ENCODE data around the gene ISCU. TPM values are rescaled to one million over a fixed set of nuclear protein-coding genes. Genes with fewer than 3 reads are reported as not detected.

Gene ISCU
- polyA plus RNA-seq, 1 donor = 98.7 TPM

- no peak for DNase-seq (ENCODE audit: low read depth)
Observed at GRCh38 chr12:108603743-108604142, 41.3 kb downstream of the ISCU start.

GRCh38 chr12:108604208-108604941, 42.0 kb downstream of the ISCU start:
- no peak for DNase-seq (ENCODE audit: low read depth)

GRCh38 chr12:108605000-108605689, 42.7 kb downstream of the ISCU start:
- no peak for DNase-seq (ENCODE audit: low read depth)

- DNase-seq (ENCODE audit: low read depth) = no peak
Observed at GRCh38 chr12:108605690-108606406, 43.5 kb downstream of the ISCU start.

GRCh38 chr12:108606492-108606891, 44.1 kb downstream of the ISCU start:
- no peak for DNase-seq (ENCODE audit: low read depth)

GRCh38 chr12:108607981-108608600, 45.7 kb downstream of the ISCU start:
- no peak for DNase-seq (ENCODE audit: low read depth)

- DNase-seq (ENCODE audit: low read depth) = no peak
Observed at GRCh38 chr12:108608616-108609015, 46.2 kb downstream of the ISCU start.

- peak; percentile 90 for DNase-seq (ENCODE audit: low read depth)
Observed at GRCh38 chr12:108609537-108610335, 47.3 kb downstream of the ISCU start.

- DNase-seq (ENCODE audit: low read depth) = no peak
Observed at GRCh38 chr12:108610336-108610815, 48.0 kb downstream of the ISCU start.

- DNase-seq (ENCODE audit: low read depth) = no peak
Observed at GRCh38 chr12:108610856-108611605, 48.6 kb downstream of the ISCU start.

- DNase-seq (ENCODE audit: low read depth) = no peak
Observed at GRCh38 chr12:108611884-108612415, 49.6 kb downstream of the ISCU start.

GRCh38 chr12:108612788-108613282, 50.4 kb downstream of the ISCU start:
- DNase-seq (ENCODE audit: low read depth) = no peak

- DNase-seq (ENCODE audit: low read depth) = no peak
Observed at GRCh38 chr12:108613548-108613947, 51.2 kb downstream of the ISCU start.

GRCh38 chr12:108614041-108614440, 51.6 kb downstream of the ISCU start:
- DNase-seq (ENCODE audit: low read depth) = no peak

- DNase-seq (ENCODE audit: low read depth) = no peak
Observed at GRCh38 chr12:108614639-108615038, 52.2 kb downstream of the ISCU start.

GRCh38 chr12:108615918-108616317, 53.5 kb downstream of the ISCU start:
- DNase-seq (ENCODE audit: low read depth) = no peak

GRCh38 chr12:108616359-108616758, 54.0 kb downstream of the ISCU start:
- DNase-seq (ENCODE audit: low read depth) = no peak

GRCh38 chr12:108616941-108617858, 54.8 kb downstream of the ISCU start:
- DNase-seq (ENCODE audit: low read depth) = no peak

Data from forelimb muscle (tissue), 1 donor.